ENCODE results near the gene PAPOLA. TPM values are rescaled to one million over a fixed set of nuclear protein-coding genes. Genes with fewer than 3 reads are reported as not detected.
A peak's percentile ranks its signal among the peaks of the same experiment; 100 is the strongest.

PAPOLA gene
- total and polyA plus RNA-seq, 2 donors (not counting 1 experiment from before 2014, with no cell fraction given): 104 to 324 TPM

GRCh38 chr14:96511146-96511545, 9.0 kb downstream of the PAPOLA start:
- TF ChIP-seq, protein P1, sequence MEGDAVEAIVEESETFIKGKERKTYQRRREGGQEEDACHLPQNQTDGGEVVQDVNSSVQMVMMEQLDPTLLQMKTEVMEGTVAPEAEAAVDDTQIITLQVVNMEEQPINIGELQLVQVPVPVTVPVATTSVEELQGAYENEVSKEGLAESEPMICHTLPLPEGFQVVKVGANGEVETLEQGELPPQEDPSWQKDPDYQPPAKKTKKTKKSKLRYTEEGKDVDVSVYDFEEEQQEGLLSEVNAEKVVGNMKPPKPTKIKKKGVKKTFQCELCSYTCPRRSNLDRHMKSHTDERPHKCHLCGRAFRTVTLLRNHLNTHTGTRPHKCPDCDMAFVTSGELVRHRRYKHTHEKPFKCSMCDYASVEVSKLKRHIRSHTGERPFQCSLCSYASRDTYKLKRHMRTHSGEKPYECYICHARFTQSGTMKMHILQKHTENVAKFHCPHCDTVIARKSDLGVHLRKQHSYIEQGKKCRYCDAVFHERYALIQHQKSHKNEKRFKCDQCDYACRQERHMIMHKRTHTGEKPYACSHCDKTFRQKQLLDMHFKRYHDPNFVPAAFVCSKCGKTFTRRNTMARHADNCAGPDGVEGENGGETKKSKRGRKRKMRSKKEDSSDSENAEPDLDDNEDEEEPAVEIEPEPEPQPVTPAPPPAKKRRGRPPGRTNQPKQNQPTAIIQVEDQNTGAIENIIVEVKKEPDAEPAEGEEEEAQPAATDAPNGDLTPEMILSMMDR (IDR thresholded peaks at IDR 0.05): no peak
- TF ChIP-seq EZH2 (IDR thresholded peaks at IDR 0.05; ENCODE audit: borderline replicate concordance, insufficient read depth, low read depth, low read length, poor library complexity, severe bottlenecking): no peak
- peaks cover 86% of the 10 kb centered on the region for H4K20me1 ChIP-seq (ENCODE audit: control insufficient read depth, insufficient read depth, low read length, poor library complexity, severe bottlenecking)
- WGBS (ENCODE audit: insufficient coverage): no CpG with 5 or more reads among the region's 7 CpGs
- no peak overlapping the region for H3K4me2 ChIP-seq (replicated peaks; ENCODE audit: low read depth, low read length, poor library complexity, severe bottlenecking)
- peaks cover 99% of the 10 kb centered on the region for H3K79me2 ChIP-seq (ENCODE audit: control insufficient read depth, insufficient read depth, low read length)
- H3K36me3 ChIP-seq (replicated peaks in 1 of 2; ENCODE audit: control extremely low read depth in 1 of 2, control insufficient read depth in 1 of 2, extremely low read depth in 1 of 2, insufficient read depth in 2 of 2, low read length in 1 of 2): no peaks in the 10 kb centered on the region
- H3K9ac ChIP-seq (ENCODE audit: low read length): no peak overlapping the region
- H3K27me3 ChIP-seq (replicated peaks in 1 of 4; ENCODE audit: control extremely low read depth in 1 of 4, control insufficient read depth in 3 of 4, insufficient read depth in 4 of 4, low read length in 3 of 4): no peaks in the 10 kb centered on the region
- no peak overlapping the region for H2AFZ ChIP-seq (ENCODE audit: insufficient read depth, low read depth, low read length, poor library complexity, severe bottlenecking)
- H3K27ac Mint-ChIP-seq: no peak overlapping the region
- peak overlapping the region; percentile 13 for H3K4me3 Mint-ChIP-seq
- H3K9me3 ChIP-seq (ENCODE audit: control extremely low read depth in 1 of 3, control insufficient read depth in 2 of 3, insufficient read depth in 1 of 3, low read length in 2 of 3): no peaks in the 10 kb centered on the region
- H3K4me1 ChIP-seq (ENCODE audit: control insufficient read depth in 2 of 2, insufficient read depth in 2 of 2, low read length in 2 of 2): peaks cover 66 to 90% of the 10 kb centered on the region in 2 donors
- no peak for DNase-seq
- ATAC-seq (ENCODE audit: low read depth): no peak
- H3K27me3 Mint-ChIP-seq: no peaks in the 10 kb centered on the region
- H3K4me3 ChIP-seq (ENCODE audit: control extremely low read depth in 1 of 5, extremely low read depth in 1 of 5, insufficient read depth in 1 of 5, low read depth in 2 of 5, low read length in 4 of 5): no peak overlapping the region
- H3K27ac ChIP-seq (ENCODE audit: low read length in 2 of 2): peak overlapping the region in 1 of 2 donors; percentile 28
- ChIA-PET CTCF (no interaction called here), POLR2A (no interaction called here)
- intact Hi-C loops (cut with micrococcal nuclease): no loop called here
- peaks cover 84% of the 10 kb centered on the region for H3K4me1 Mint-ChIP-seq
- H3K9me3 Mint-ChIP-seq (ENCODE audit: insufficient read depth): no peaks in the 10 kb centered on the region

GRCh38 chr14:96511667-96512066, 9.5 kb downstream of the PAPOLA start:
- Histone ChIP-seq H3K4me2 (replicated peaks; ENCODE audit: low read depth, low read length, poor library complexity, severe bottlenecking) (peak overlapping the region; percentile 29), H4K20me1 (ENCODE audit: control insufficient read depth, insufficient read depth, low read length, poor library complexity, severe bottlenecking) (peaks cover 86% of the 10 kb centered on the region)
- POLR2A ChIA-PET: no interaction called here

More at GRCh38 chr14:96511667-96512066, 9.5 kb downstream of the PAPOLA start:
- Mint-ChIP-seq H3K4me1 (peaks cover 84% of the 10 kb centered on the region), H3K4me3 (peak overlapping the region; percentile 13), H3K9me3 (ENCODE audit: insufficient read depth) (no peaks in the 10 kb centered on the region), H3K27me3 (no peaks in the 10 kb centered on the region), H3K27ac (no peak overlapping the region)
- no CpG with 5 or more reads among the region's 1 CpG for WGBS (ENCODE audit: insufficient coverage)
- ATAC-seq (ENCODE audit: low read depth) (no peak), DNase-seq (no peak)
- no peak for TF ChIP-seq EZH2 (IDR thresholded peaks at IDR 0.05; ENCODE audit: borderline replicate concordance, insufficient read depth, low read depth, low read length, poor library complexity, severe bottlenecking)
- TF ChIP-seq, protein P1 (IDR thresholded peaks at IDR 0.05): no peak
- Histone ChIP-seq H3K4me3 (ENCODE audit: control extremely low read depth in 1 of 5, extremely low read depth in 1 of 5, insufficient read depth in 1 of 5, low read depth in 2 of 5, low read length in 4 of 5) (no peak overlapping the region), H3K27me3 (replicated peaks in 1 of 4; ENCODE audit: control extremely low read depth in 1 of 4, control insufficient read depth in 3 of 4, insufficient read depth in 4 of 4, low read length in 3 of 4) (no peaks in the 10 kb centered on the region), H2AFZ (ENCODE audit: insufficient read depth, low read depth, low read length, poor library complexity, severe bottlenecking) (no peak overlapping the region), H3K79me2 (ENCODE audit: control insufficient read depth, insufficient read depth, low read length) (peaks cover 99% of the 10 kb centered on the region), H3K9ac (ENCODE audit: low read length) (no peak overlapping the region), H3K4me1 (ENCODE audit: control insufficient read depth in 2 of 2, insufficient read depth in 2 of 2, low read length in 2 of 2) (peaks cover 68 to 90% of the 10 kb centered on the region in 2 donors), H3K36me3 (replicated peaks in 1 of 2; ENCODE audit: control extremely low read depth in 1 of 2, control insufficient read depth in 1 of 2, extremely low read depth in 1 of 2, insufficient read depth in 2 of 2, low read length in 1 of 2) (no peaks in the 10 kb centered on the region), H3K27ac (ENCODE audit: low read length in 2 of 2) (peak overlapping the region in 1 of 2 donors; percentile 6), H3K9me3 (ENCODE audit: control extremely low read depth in 1 of 3, control insufficient read depth in 2 of 3, insufficient read depth in 1 of 3, low read length in 2 of 3) (no peaks in the 10 kb centered on the region)
- CTCF ChIA-PET: no interaction called here
- intact Hi-C loops (cut with micrococcal nuclease): no loop called here
